Glutamatergic neuron (in vitro differentiated cells): ENCODE results near the gene KATNBL1. TPM values are rescaled to one million over a fixed set of nuclear protein-coding genes. Genes with fewer than 3 reads are reported as not detected.
"Not testable (repeated sequence)": the region's sequence is repeated elsewhere in the genome, so short reads cannot be mapped to it uniquely, and the experiment has no call there.

Experiments used
- DNase-seq: peaks from one replicate; pipeline ENCODE4 v3.0.0; 2022
- H3K27ac Mint-ChIP-seq: one replicate; pipeline ENCODE4 v1.8.0; 2020; ENCODE audit warnings: mild to moderate bottlenecking, mixed read lengths, inconsistent platforms; ENCODE audit not compliant: unreplicated experiment
- H3K27me3 Mint-ChIP-seq: one replicate; pipeline ENCODE4 v1.8.0; 2020; ENCODE audit warnings: mild to moderate bottlenecking, moderate library complexity, mixed read lengths, inconsistent platforms; ENCODE audit not compliant: unreplicated experiment
- H3K36me3 Mint-ChIP-seq: one replicate; pipeline ENCODE4 v1.8.0; 2020; ENCODE audit warnings: mild to moderate bottlenecking, mixed read lengths, inconsistent platforms; ENCODE audit not compliant: unreplicated experiment
- H3K4me1 Mint-ChIP-seq: one replicate; pipeline ENCODE4 v1.8.0; 2020; ENCODE audit warnings: mild to moderate bottlenecking, low read depth, mixed read lengths, inconsistent platforms; ENCODE audit not compliant: unreplicated experiment
- H3K4me3 Mint-ChIP-seq: one replicate; pipeline ENCODE4 v1.8.0; 2020; ENCODE audit warnings: mild to moderate bottlenecking, mixed read lengths, inconsistent platforms; ENCODE audit not compliant: unreplicated experiment
- H3K9me3 Mint-ChIP-seq: one replicate; pipeline ENCODE4 v1.8.0; 2020; ENCODE audit warnings: mild to moderate bottlenecking, moderate library complexity, mixed read lengths, inconsistent platforms; ENCODE audit not compliant: unreplicated experiment
- total RNA-seq: library from RNA; stranded (reverse); fragmentation: NEBNext Ultra II Directional; extraction: Animal tissue kit (Norgen Biotek cat#: 25700); gene quantifications from one replicate; pipeline ENCODE4 v1.2.1, GENCODE V29; 2021; ENCODE audit not compliant: unreplicated experiment
- TF ChIP-seq, protein P1 (sequence below): fragments of 200-600 bp; sonication (generic); IDR thresholded peaks from one replicate; pipeline ENCODE4 v1.5.0; 2021; ENCODE audit not compliant: partially characterized antibody, unreplicated experiment

Gene KATNBL1
- total RNA-seq, 1 donor from 2014 or later, result 64.7 TPM

DNA sequence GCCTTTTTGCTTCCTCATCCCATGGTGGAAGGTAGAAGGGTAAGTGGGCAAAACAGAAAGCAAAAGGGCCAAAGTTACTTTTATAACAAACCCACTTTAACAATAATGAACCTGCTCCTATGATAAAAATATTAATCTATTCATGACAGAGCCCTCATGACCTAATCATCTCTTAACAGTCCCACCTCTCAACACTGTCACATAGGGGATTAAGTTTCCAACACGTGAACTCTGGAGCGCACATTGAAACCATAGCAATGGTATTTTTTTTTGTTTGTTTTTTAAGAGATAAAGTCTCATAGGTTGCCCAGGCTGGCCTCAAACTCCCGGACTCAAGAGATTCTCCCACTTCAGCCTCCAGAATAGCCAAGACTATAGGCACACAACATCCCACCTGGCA is 30.7 kb downstream of the KATNBL1 start:
- TF ChIP-seq, protein P1, sequence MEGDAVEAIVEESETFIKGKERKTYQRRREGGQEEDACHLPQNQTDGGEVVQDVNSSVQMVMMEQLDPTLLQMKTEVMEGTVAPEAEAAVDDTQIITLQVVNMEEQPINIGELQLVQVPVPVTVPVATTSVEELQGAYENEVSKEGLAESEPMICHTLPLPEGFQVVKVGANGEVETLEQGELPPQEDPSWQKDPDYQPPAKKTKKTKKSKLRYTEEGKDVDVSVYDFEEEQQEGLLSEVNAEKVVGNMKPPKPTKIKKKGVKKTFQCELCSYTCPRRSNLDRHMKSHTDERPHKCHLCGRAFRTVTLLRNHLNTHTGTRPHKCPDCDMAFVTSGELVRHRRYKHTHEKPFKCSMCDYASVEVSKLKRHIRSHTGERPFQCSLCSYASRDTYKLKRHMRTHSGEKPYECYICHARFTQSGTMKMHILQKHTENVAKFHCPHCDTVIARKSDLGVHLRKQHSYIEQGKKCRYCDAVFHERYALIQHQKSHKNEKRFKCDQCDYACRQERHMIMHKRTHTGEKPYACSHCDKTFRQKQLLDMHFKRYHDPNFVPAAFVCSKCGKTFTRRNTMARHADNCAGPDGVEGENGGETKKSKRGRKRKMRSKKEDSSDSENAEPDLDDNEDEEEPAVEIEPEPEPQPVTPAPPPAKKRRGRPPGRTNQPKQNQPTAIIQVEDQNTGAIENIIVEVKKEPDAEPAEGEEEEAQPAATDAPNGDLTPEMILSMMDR, result no peak
- no peak for DNase-seq
- Mint-ChIP-seq H3K9me3 (no peaks in the 10 kb centered on the region), H3K27ac (no peak overlapping the region), H3K36me3 (peaks cover 2% of the 10 kb centered on the region), H3K27me3 (no peaks in the 10 kb centered on the region), H3K4me1 (no peaks in the 10 kb centered on the region), H3K4me3 (no peak overlapping the region)

DNA sequence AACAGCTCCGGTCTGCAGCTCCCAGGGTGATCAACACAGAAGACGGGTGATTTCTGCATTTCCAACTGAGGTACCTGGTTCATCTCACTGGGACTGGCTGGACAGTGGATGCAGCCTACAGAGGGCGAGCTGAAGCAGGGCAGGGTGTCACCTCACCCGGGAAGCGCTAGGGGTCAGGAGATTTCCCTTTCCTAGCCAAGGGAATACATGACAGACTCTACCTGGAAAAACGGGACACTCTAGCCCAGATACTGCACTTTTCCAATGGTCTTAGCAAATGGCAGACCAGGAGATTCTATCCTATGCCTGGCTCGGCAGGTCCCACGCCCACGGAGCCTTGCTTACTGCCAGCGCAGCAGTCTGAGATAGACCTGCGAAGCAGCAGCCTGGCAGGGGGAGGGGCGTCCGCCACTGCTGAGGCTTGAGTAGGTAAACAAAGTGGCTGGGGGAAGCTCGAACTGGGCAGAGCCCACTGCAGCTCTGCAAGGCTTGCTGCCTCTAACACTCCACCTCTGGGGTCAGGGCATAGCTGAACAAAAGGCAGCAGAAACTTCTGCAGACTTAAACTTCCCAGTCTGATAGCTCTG is 43.8 kb downstream of the KATNBL1 start:
- H3K27ac Mint-ChIP-seq, DNase-seq, H3K4me1 Mint-ChIP-seq, H3K4me3 Mint-ChIP-seq, H3K27me3 Mint-ChIP-seq: not testable (repeated sequence)
- H3K9me3 Mint-ChIP-seq, result peaks cover 12% of the 10 kb centered on the region
- peaks cover 26% of the 10 kb centered on the region for H3K36me3 Mint-ChIP-seq

DNA sequence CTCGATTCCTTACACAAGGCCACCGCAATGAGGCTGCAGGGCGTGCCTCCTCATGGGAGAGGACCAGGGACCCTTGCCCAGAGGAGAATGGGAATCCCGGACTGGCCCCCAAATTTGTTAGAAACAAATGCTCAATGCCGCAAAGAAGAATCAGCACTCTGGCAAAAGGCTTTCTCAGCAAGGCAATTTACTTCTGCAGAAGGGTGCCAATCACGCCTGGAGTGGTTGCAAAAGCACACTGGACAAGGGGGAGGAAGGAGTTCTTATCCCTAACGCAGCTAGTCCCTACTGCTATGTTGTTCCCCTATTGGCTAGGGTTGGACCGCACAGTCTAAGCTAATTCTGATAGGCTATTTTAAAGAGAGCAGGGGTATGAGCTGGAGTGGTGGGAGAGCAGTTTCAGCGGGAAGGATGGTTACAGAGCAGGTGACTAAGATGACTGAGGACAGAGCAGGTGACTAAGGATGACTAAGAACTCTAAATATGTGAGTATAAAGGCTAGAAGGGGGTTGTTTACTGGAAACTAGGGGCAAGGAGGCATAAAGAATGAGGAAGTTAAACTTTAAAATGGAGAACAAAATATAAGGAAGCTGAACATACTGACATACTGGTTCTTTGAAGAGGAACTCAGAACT is 48.5 kb downstream of the KATNBL1 start:
- Mint-ChIP-seq H3K9me3 (peaks cover 5% of the 10 kb centered on the region), H3K36me3 (peaks cover 42% of the 10 kb centered on the region), H3K4me1 (peaks cover 3% of the 10 kb centered on the region), H3K27ac (no peak overlapping the region), H3K4me3 (no peak overlapping the region), H3K27me3 (peaks cover 1% of the 10 kb centered on the region)
- DNase-seq, result no peak
- TF ChIP-seq, protein P1, result no peak

DNA sequence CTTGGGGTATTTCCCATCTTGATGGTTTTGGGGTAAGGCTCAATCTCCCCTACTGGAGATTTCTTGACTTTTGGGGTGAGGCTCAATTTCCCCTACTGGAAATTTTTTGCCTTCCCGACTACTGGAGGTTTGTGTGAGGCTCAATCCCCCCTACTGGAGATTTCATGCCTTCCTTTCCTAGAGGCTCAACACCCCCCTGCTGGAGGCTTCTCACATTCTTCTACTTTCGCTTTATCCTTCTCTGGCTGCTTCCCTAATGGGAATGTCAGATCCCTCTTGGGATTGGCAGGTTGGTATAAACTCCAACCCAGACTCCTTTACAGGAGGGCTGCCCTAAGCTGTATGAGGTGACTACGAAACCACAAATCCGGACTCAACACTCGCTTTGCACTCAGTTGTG is 49.2 kb downstream of the KATNBL1 start:
- H3K4me3 Mint-ChIP-seq, result no peak overlapping the region
- DNase-seq, result no peak

DNA sequence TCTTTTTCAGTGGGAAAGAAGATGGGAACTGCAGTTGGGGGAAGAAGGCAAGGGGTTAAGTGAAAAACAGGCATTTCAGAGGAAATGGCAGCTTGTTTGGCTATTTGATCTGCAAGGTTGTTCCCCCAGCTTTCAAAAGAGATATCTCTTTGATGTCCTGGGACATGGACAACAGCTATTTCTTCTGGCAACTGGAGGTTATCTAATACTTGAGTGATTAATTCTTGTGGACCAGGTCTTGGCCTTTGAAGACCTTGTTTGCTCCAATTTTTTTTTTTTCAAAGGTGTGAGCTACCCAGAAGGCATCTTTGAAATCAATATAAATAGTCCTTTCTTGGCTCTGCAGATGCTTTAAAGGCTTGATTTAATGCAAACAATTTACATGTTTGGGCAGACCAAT is 51.5 kb downstream of the KATNBL1 start:
- Mint-ChIP-seq H3K4me1 (no peaks in the 10 kb centered on the region), H3K9me3 (peaks cover 6% of the 10 kb centered on the region), H3K36me3 (peaks cover 59% of the 10 kb centered on the region), H3K27me3 (peaks cover 4% of the 10 kb centered on the region), H3K27ac (no peak overlapping the region), H3K4me3 (no peak overlapping the region)
- TF ChIP-seq, protein P1, result no peak
- DNase-seq, result no peak

More for the DNA sequence above, 49.2 kb downstream of the KATNBL1 start:
- H3K9me3 Mint-ChIP-seq, result peaks cover 3% of the 10 kb centered on the region
- H3K27ac Mint-ChIP-seq, result no peak overlapping the region
- TF ChIP-seq, protein P1, result no peak
- H3K4me1 Mint-ChIP-seq, result peaks cover 3% of the 10 kb centered on the region
- H3K36me3 Mint-ChIP-seq, result peaks cover 49% of the 10 kb centered on the region
- H3K27me3 Mint-ChIP-seq, result peaks cover 1% of the 10 kb centered on the region
